BJ (cell line): ENCODE data around the gene REPIN1. TPM values are rescaled to one million over a fixed set of nuclear protein-coding genes. Genes with fewer than 3 reads are reported as not detected.

Experiments used
- CTCF ChIA-PET: fragments of 350-600 bp; formaldehyde crosslinking; extraction: SDS; loops from one replicate; lab custom pipeline; 2021; ENCODE audit warnings: antibody characterized with exemption, inconsistent platforms; lab: Yijun Ruan, JAX
- POLR2A ChIA-PET: fragments of 300-600 bp; sonication (Branson Sonifier 250); formaldehyde crosslinking; extraction: SDS; loops from one replicate; lab custom pipeline; 2021; ENCODE audit warnings: antibody characterized with exemption; lab: Charles Lee
- DNase-seq: peaks from one replicate; pipeline ENCODE4 v3.0.0-alpha.2; 2011; ENCODE audit warnings: low read depth
- H3K27me3 ChIP-seq: 2 replicates; pipeline ENCODE4 v1.6.0; 2011; ENCODE audit warnings: low read length; ENCODE audit not compliant: control insufficient read depth, insufficient read depth
- H3K36me3 ChIP-seq: 2 replicates; pipeline ENCODE4 v1.5.1; 2011; ENCODE audit warnings: low read length; ENCODE audit not compliant: control insufficient read depth, insufficient read depth
- H3K4me3 ChIP-seq: 2 replicates; pipeline ENCODE4 v1.5.1; 2011; ENCODE audit warnings: low read depth, mild to moderate bottlenecking, control low read depth, low read length
- polyA plus RNA-seq: library from polyadenylated mRNA; depleted of rRNA; stranded (reverse); fragments of >200 nt; gene quantifications from 2 replicates; pipeline ENCODE4 v1.2.3, GENCODE V29; 2011
- TF ChIP-seq, protein P1 (sequence below): IDR thresholded peaks from 2 replicates; pipeline ENCODE4 v1.5.1; 2011; ENCODE audit warnings: low read depth, mild to moderate bottlenecking, control low read depth, inconsistent platforms, low read length, moderate library complexity; ENCODE audit not compliant: insufficient read depth

REPIN1 gene
- polyA plus RNA-seq, 1 experiment, result 65.7 TPM

- TF ChIP-seq, protein P1, sequence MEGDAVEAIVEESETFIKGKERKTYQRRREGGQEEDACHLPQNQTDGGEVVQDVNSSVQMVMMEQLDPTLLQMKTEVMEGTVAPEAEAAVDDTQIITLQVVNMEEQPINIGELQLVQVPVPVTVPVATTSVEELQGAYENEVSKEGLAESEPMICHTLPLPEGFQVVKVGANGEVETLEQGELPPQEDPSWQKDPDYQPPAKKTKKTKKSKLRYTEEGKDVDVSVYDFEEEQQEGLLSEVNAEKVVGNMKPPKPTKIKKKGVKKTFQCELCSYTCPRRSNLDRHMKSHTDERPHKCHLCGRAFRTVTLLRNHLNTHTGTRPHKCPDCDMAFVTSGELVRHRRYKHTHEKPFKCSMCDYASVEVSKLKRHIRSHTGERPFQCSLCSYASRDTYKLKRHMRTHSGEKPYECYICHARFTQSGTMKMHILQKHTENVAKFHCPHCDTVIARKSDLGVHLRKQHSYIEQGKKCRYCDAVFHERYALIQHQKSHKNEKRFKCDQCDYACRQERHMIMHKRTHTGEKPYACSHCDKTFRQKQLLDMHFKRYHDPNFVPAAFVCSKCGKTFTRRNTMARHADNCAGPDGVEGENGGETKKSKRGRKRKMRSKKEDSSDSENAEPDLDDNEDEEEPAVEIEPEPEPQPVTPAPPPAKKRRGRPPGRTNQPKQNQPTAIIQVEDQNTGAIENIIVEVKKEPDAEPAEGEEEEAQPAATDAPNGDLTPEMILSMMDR, result no peak
- Histone ChIP-seq H3K27me3 (no peaks in the 10 kb centered on the region), H3K36me3 (peaks cover 2% of the 10 kb centered on the region; the same call in 1 of the 2 replicates), H3K4me3 (no peak overlapping the region)
- CTCF ChIA-PET, result interaction anchor here (1.1 to 1.2 kb wide), 2 partner anchors 9 to 57 kb away, joined by 3 to 5 read pairs; no protein-coding TSS in a partner anchor
- POLR2A ChIA-PET, result no interaction called here
- DNase-seq, result no peak
Observed at GRCh38 chr7:150412518-150413488, 44.2 kb downstream of the REPIN1 start.

- no peak for DNase-seq
- ChIA-PET CTCF (interaction anchor here (1.2 kb wide), 1 partner anchor 57 kb away, joined by 3 read pairs; no protein-coding TSS in a partner anchor), POLR2A (no interaction called here)
- H3K27me3 ChIP-seq, result no peaks in the 10 kb centered on the region
- peaks cover 2% of the 10 kb centered on the region; the same call in 1 of the 2 replicates for H3K36me3 ChIP-seq
- TF ChIP-seq, protein P1, result no peak
- H3K4me3 ChIP-seq, result no peak overlapping the region
Observed at GRCh38 chr7:150413640-150414081, 45.0 kb downstream of the REPIN1 start.

DNA sequence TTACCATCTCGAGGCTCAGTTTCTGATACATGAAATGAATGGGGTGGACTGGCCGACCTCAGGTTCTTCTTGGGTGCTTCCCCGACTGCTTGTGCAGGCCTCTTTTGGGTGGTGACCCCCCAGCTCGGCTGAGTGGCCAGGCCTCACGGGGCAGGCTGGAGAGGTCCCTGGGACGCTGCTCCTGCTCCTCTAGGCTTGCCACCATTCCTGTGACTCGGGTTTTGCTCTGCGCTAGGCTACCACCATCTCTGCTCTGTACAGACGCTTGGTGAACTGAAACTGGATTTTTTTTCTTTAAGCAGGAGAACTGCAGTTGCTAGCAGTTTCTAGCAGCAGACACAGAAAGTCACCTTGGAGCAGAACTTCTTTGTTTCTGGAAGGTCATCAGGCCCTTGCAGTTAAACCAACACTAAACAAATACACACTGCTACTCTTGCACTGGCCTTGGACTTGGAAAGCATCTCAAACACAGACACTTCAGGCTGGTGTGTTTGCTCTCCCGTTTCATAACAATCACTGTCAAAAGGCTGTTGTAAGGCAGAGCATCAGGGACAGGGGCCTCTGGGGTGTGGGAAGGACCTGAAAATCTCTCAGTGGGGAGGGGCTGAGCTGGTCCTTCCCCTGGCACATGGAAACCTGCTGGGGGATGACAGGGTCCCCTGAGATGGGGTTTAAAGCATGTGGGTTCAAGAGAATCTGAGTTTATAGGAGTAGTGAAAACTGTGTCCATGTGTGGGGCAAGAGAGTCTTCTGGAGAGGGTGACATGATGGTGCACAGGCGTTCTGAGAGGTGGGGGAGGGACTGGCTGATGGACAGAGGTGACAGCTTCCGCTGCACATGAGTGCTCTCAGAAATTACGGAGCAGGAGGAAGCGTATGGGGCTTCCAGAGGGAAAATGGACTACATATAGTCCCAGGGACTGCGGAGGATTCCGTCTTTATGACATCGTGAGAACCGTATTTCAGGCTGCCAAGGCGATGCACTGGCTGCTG is 46.8 kb downstream of the REPIN1 start:
- DNase-seq, result no peak
- TF ChIP-seq, protein P1, result no peak
- CTCF ChIA-PET, result no interaction called here
- Histone ChIP-seq H3K27me3 (no peaks in the 10 kb centered on the region), H3K36me3 (no peaks in the 10 kb centered on the region; the same call in 1 of the 2 replicates), H3K4me3 (no peak overlapping the region)
- POLR2A ChIA-PET, result no interaction called here

DNA sequence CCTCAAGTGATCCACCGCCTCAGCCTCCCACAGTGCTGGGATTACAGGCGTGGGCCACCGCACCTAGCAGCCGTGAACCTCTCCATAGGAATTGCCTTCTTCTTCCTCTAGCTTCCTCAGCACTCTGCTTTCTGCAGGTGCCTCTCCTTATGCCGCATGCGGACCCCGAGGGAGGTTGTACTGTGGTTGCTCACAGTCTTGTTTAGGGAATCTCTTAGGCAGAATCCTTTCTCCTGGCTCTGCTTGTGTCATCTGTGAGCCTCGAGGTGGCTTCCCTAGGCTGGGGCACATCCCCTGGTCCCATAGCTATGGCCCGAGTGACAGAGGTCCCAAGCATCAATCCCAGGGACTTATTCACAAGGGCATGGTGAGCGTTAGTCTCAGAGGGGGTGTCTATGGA is 48.6 kb downstream of the REPIN1 start:
- POLR2A ChIA-PET, result no interaction called here
- CTCF ChIA-PET, result interaction anchor here (0.7 to 2.0 kb wide), 6 partner anchors 8 to 56 kb away, joined by 3 to 6 read pairs (median 4); no protein-coding TSS in a partner anchor
- Histone ChIP-seq H3K27me3 (no peaks in the 10 kb centered on the region), H3K36me3 (no peaks in the 10 kb centered on the region), H3K4me3 (no peak overlapping the region)
- DNase-seq, result no peak
- TF ChIP-seq, protein P1, result no peak
